ENCODE data around the gene KPNB1. TPM values are rescaled to one million over a fixed set of nuclear protein-coding genes. Genes with fewer than 3 reads are reported as not detected.

KPNB1 gene
- total RNA-seq, 6 donors from 2014 or later, result 162 to 223 (median 175) TPM

DNA sequence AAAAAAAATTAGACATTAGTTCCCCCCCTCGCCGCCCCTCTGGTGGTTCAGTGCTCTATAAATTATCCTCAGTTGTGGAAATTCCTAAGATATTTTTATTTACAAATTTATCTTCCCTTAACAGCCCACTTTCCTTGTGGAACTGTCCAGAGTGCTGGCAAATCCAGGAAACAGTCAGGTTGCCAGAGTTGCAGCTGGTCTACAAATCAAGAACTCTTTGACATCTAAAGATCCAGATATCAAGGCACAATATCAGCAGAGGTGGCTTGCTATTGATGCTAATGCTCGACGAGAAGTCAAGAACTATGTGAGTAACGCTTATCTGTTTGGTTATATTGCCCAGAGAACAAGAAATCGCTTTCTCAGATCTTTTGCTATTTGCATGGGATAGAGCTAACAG is 2.9 kb downstream of the KPNB1 start:
- Histone ChIP-seq H3K36me3 (peaks cover 28 to 60% (median 49%) of the 10 kb centered on the region in 4 donors), H3K27ac (no peak overlapping the region), H3K27me3 (no peaks in the 10 kb centered on the region), H3K4me1 (peaks cover 22 to 66% (median 36%) of the 10 kb centered on the region in 4 donors), H3K4me3 (no peak overlapping the region), H3K9me3 (no peaks in the 10 kb centered on the region)
- 81 to 86% methylated on average over 6 of the region's 6 CpGs for WGBS, 2 donors
- no peak for DNase-seq
- ATAC-seq (ENCODE audit: low FRiP score in 2 of 2), result no peak
- TF ChIP-seq EP300 (IDR thresholded peaks at IDR 0.05) (no peak), POLR2A (IDR thresholded peaks at IDR 0.05) (no peak), POLR2AphosphoS5 (IDR thresholded peaks at IDR 0.05) (no peak), CTCF (IDR thresholded peaks at IDR 0.05) (no peak)

- Histone ChIP-seq H3K4me1 (peaks cover 19 to 59% (median 31%) of the 10 kb centered on the region in 4 donors), H3K4me3 (no peak overlapping the region), H3K36me3 (peaks cover 36 to 69% (median 55%) of the 10 kb centered on the region in 4 donors), H3K27me3 (no peaks in the 10 kb centered on the region), H3K9me3 (no peaks in the 10 kb centered on the region), H3K27ac (no peak overlapping the region)
- TF ChIP-seq POLR2A (IDR thresholded peaks at IDR 0.05) (no peak), EP300 (IDR thresholded peaks at IDR 0.05) (no peak), CTCF (IDR thresholded peaks at IDR 0.05) (no peak), POLR2AphosphoS5 (IDR thresholded peaks at IDR 0.05) (no peak)
- WGBS, 2 donors, result 48 to 69% methylated on average over 2 of the region's 2 CpGs
- DNase-seq (no peak), ATAC-seq (ENCODE audit: low FRiP score in 2 of 2) (no peak)
Measured at GRCh38 chr17:47653442-47653841, 3.7 kb downstream of the KPNB1 start.

GRCh38 chr17:47654991-47655390 is 5.3 kb downstream of the KPNB1 start:
- ATAC-seq (ENCODE audit: low FRiP score in 2 of 2) (no peak), DNase-seq (no peak)
- Histone ChIP-seq H3K36me3 (peaks cover 45 to 85% (median 67%) of the 10 kb centered on the region in 4 donors), H3K9me3 (no peaks in the 10 kb centered on the region), H3K4me3 (no peak overlapping the region), H3K27ac (no peak overlapping the region), H3K27me3 (no peaks in the 10 kb centered on the region), H3K4me1 (peaks cover 20 to 62% (median 33%) of the 10 kb centered on the region in 4 donors)
- TF ChIP-seq POLR2A (IDR thresholded peaks at IDR 0.05), result no peak
- no peak for TF ChIP-seq POLR2AphosphoS5 (IDR thresholded peaks at IDR 0.05)
- TF ChIP-seq EP300 (IDR thresholded peaks at IDR 0.05), result no peak
- TF ChIP-seq CTCF (IDR thresholded peaks at IDR 0.05), result no peak
- 65 to 67% methylated on average over 6 of the region's 6 CpGs for WGBS, 2 donors

- Histone ChIP-seq H3K4me1 (peaks cover 5 to 29% (median 10%) of the 10 kb centered on the region in 4 donors), H3K36me3 (peaks cover 50 to 98% (median 77%) of the 10 kb centered on the region in 4 donors), H3K4me3 (peak overlapping the region in 2 of 4 donors; percentile 13 to 15), H3K9me3 (no peaks in the 10 kb centered on the region), H3K27me3 (no peaks in the 10 kb centered on the region), H3K27ac (peak overlapping the region; percentile 39 to 74 (median 58))
- TF ChIP-seq POLR2A (IDR thresholded peaks at IDR 0.05) (no peak), CTCF (IDR thresholded peaks at IDR 0.05) (peak in 2 of 6 experiments; percentile 23 to 29)
- DNase-seq (no peak), ATAC-seq (ENCODE audit: low FRiP score in 2 of 2) (peak in 1 of 2 donors; percentile 45)
- WGBS, 2 donors, result 21 to 42% methylated on average over 6 of the region's 6 CpGs
Measured at GRCh38 chr17:47660064-47660492, 10.4 kb downstream of the KPNB1 start.
